HepG2 (cell line): Measurements from ENCODE around the gene RPTOR. TPM values are rescaled to one million over a fixed set of nuclear protein-coding genes. Genes with fewer than 3 reads are reported as not detected.
A peak's percentile ranks its signal among the peaks of the same experiment; 100 is the strongest.

Experiments
- DMAP1 ChIP-seq: IDR thresholded peaks from 2 replicates; pipeline ENCODE4 v1.6.1; 2016
- IKZF5 ChIP-seq: IDR thresholded peaks from 2 replicates; pipeline ENCODE4 v1.6.1; 2018; ENCODE audit warnings: missing genetic modification reagents, mild to moderate bottlenecking, missing compliant biosample characterization
- JUND ChIP-seq: sonication (generic); formaldehyde crosslinking; IDR thresholded peaks from 2 replicates; pipeline ENCODE4 v1.8.0; 2022; ENCODE audit warnings: mild to moderate bottlenecking, missing genetic modification reagents
- NR1H2 ChIP-seq: sonication (generic); formaldehyde crosslinking; IDR thresholded peaks from 2 replicates; pipeline ENCODE4 v1.8.1; 2022; ENCODE audit warnings: low read depth, missing genetic modification reagents, borderline replicate concordance
- SOX5 ChIP-seq: IDR thresholded peaks from 2 replicates; pipeline ENCODE4 v1.6.1; 2016; ENCODE audit warnings: borderline replicate concordance
- SOX6 ChIP-seq, 2 experiments: fragments of 450-650 bp in 1 of 2; sonication (generic) in 1 of 2; formaldehyde crosslinking in 1 of 2; IDR thresholded peaks; 2 replicates each; pipeline versions ENCODE4 v1.4.0 to v1.6.1; 2017 to 2020; ENCODE audit warnings: antibody characterized with exemption in 1 of 2, mild to moderate bottlenecking in 1 of 2, missing genetic modification reagents in 1 of 2
- TAF15 ChIP-seq: fragments of 200-400 bp; formaldehyde crosslinking; IDR thresholded peaks from one replicate; pipeline ENCODE4 v1.6.1; 2018; ENCODE audit warnings: mild to moderate bottlenecking, low read depth, low read length; ENCODE audit not compliant: poor library complexity, severe bottlenecking
- ZBTB10 ChIP-seq: sonication (generic); formaldehyde crosslinking; IDR thresholded peaks from 2 replicates; pipeline ENCODE4 v1.4.0; 2020; ENCODE audit warnings: missing genetic modification reagents, borderline replicate concordance
- ZBTB37 ChIP-seq: sonication (generic); formaldehyde crosslinking; IDR thresholded peaks from 2 replicates; pipeline ENCODE4 v1.4.0; 2020; ENCODE audit warnings: mild to moderate bottlenecking, missing genetic modification reagents
- ZBTB46 ChIP-seq: sonication (generic); formaldehyde crosslinking; IDR thresholded peaks from 2 replicates; pipeline ENCODE4 v1.4.0; 2020; ENCODE audit warnings: mild to moderate bottlenecking, missing genetic modification reagents, borderline replicate concordance
- ZFP36L2 ChIP-seq: sonication (generic); formaldehyde crosslinking; IDR thresholded peaks from 2 replicates; pipeline ENCODE4 v1.4.0; 2020; ENCODE audit warnings: missing genetic modification reagents
- ZNF121 ChIP-seq: sonication (generic); formaldehyde crosslinking; IDR thresholded peaks from 2 replicates; pipeline ENCODE4 v1.5.0; 2020; ENCODE audit warnings: mild to moderate bottlenecking, missing genetic modification reagents
- ZNF317 ChIP-seq: sonication (generic); formaldehyde crosslinking; IDR thresholded peaks from 2 replicates; pipeline ENCODE4 v1.5.0; 2020; ENCODE audit warnings: mild to moderate bottlenecking, missing genetic modification reagents
- ZNF672 ChIP-seq: sonication (generic); formaldehyde crosslinking; IDR thresholded peaks from 2 replicates; pipeline ENCODE4 v1.8.1; 2022; ENCODE audit warnings: missing genetic modification reagents
- ZNF713 ChIP-seq: sonication (generic); formaldehyde crosslinking; IDR thresholded peaks from 2 replicates; pipeline ENCODE4 v1.4.0; 2020; ENCODE audit warnings: mild to moderate bottlenecking, missing genetic modification reagents
- ZSCAN29 ChIP-seq: sonication (generic); formaldehyde crosslinking; conservative IDR thresholded peaks from 2 replicates; pipeline ENCODE4 v1.4.0; 2020; ENCODE audit warnings: mild to moderate bottlenecking, missing genetic modification reagents
- polyA plus RNA-seq, 8 experiments: library from polyadenylated mRNA; depleted of rRNA in 3 of 8; stranded (reverse) in 7 of 8; unstranded in 1 of 8; fragments of >200 nt; fragmentation: Illumina TruSeq in 4 of 8; extraction: Trizol in 4 of 8; gene quantifications; 2 replicates each; pipeline versions ENCODE4 v1.2.1 to v1.2.3, GENCODE V29; 2011 to 2016; ENCODE audit warnings: low read depth in 4 of 8, missing spikeins in 1 of 8, mixed read lengths in 1 of 8; ENCODE audit not compliant: insufficient read depth in 1 of 8
- total RNA-seq, 5 experiments: library from RNA; depleted of rRNA; stranded (reverse); fragments of >200 nt; fragmentation: Illumina TruSeq; extraction: Trizol; gene quantifications; 2 replicates each; pipeline ENCODE4 v1.2.3, GENCODE V29; 2016; ENCODE audit warnings: low read depth in 1 of 5
- TF ChIP-seq, protein P1 (sequence below): sonication (generic); formaldehyde crosslinking; IDR thresholded peaks from 2 replicates; pipeline ENCODE4 v1.5.1; 2020; ENCODE audit warnings: mild to moderate bottlenecking, missing genetic modification reagents, borderline replicate concordance

The RPTOR gene
- total and polyA plus RNA-seq, 2 of the 13 experiments (the other 11 are each of a cell fraction or from before 2014, with no cell fraction given), result 6.6 to 25.3 TPM

- TF ChIP-seq, protein P1, sequence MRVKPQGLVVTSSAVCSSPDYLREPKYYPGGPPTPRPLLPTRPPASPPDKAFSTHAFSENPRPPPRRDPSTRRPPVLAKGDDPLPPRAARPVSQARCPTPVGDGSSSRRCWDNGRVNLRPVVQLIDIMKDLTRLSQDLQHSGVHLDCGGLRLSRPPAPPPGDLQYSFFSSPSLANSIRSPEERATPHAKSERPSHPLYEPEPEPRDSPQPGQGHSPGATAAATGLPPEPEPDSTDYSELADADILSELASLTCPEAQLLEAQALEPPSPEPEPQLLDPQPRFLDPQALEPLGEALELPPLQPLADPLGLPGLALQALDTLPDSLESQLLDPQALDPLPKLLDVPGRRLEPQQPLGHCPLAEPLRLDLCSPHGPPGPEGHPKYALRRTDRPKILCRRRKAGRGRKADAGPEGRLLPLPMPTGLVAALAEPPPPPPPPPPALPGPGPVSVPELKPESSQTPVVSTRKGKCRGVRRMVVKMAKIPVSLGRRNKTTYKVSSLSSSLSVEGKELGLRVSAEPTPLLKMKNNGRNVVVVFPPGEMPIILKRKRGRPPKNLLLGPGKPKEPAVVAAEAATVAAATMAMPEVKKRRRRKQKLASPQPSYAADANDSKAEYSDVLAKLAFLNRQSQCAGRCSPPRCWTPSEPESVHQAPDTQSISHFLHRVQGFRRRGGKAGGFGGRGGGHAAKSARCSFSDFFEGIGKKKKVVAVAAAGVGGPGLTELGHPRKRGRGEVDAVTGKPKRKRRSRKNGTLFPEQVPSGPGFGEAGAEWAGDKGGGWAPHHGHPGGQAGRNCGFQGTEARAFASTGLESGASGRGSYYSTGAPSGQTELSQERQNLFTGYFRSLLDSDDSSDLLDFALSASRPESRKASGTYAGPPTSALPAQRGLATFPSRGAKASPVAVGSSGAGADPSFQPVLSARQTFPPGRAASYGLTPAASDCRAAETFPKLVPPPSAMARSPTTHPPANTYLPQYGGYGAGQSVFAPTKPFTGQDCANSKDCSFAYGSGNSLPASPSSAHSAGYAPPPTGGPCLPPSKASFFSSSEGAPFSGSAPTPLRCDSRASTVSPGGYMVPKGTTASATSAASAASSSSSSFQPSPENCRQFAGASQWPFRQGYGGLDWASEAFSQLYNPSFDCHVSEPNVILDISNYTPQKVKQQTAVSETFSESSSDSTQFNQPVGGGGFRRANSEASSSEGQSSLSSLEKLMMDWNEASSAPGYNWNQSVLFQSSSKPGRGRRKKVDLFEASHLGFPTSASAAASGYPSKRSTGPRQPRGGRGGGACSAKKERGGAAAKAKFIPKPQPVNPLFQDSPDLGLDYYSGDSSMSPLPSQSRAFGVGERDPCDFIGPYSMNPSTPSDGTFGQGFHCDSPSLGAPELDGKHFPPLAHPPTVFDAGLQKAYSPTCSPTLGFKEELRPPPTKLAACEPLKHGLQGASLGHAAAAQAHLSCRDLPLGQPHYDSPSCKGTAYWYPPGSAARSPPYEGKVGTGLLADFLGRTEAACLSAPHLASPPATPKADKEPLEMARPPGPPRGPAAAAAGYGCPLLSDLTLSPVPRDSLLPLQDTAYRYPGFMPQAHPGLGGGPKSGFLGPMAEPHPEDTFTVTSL (CRISPR knock-in tag), result peak; percentile 84; the same call in 1 of the 2 replicates
- TF ChIP-seq DMAP1 (CRISPR knock-in tag), result no peak
- 0 out of 2 replicates have a peak, but pooled peaks have one; percentile 33 for TF ChIP-seq ZSCAN29 (CRISPR knock-in tag)
- peak; percentile 33; the same call in 1 of the 2 replicates for TF ChIP-seq SOX5 (CRISPR knock-in tag)
- peak; percentile 86 for TF ChIP-seq JUND (CRISPR knock-in tag)
- TF ChIP-seq ZBTB46 (CRISPR knock-in tag), result peak; percentile 38; the same call in 1 of the 2 replicates
- no peak for TF ChIP-seq ZFP36L2 (CRISPR knock-in tag)
- TF ChIP-seq SOX6 (IDR thresholded peaks at IDR 0.05), result no peak
- TF ChIP-seq SOX6 (CRISPR knock-in tag; IDR thresholded peaks at IDR 0.05), result 0 out of 2 replicates have a peak, but pooled peaks have one; percentile 15
- no peak for TF ChIP-seq IKZF5 (CRISPR knock-in tag)
- TF ChIP-seq ZNF713 (CRISPR knock-in tag), result no peak
- no peak for TF ChIP-seq ZBTB37 (CRISPR knock-in tag)
- no peak for TF ChIP-seq TAF15
- TF ChIP-seq ZNF317 (CRISPR knock-in tag), result peak; percentile 91
- TF ChIP-seq NR1H2, result no peak
- TF ChIP-seq ZBTB10 (CRISPR knock-in tag), result no peak
- no peak for TF ChIP-seq ZNF672 (CRISPR knock-in tag)
- TF ChIP-seq ZNF121 (CRISPR knock-in tag), result peak; percentile 96
Measured at GRCh38 chr17:80791758-80792284, 247.2 kb downstream of the RPTOR start (continued).
